ENCODE data around the gene LSM14A. TPM values are rescaled to one million over a fixed set of nuclear protein-coding genes. Genes with fewer than 3 reads are reported as not detected.

The LSM14A gene
- total and polyA plus RNA-seq, 9 of the 15 experiments (the other 6 are each of a cell fraction or from before 2014, with no cell fraction given) = 19.5 to 150 (median 95.1) TPM

DNA sequence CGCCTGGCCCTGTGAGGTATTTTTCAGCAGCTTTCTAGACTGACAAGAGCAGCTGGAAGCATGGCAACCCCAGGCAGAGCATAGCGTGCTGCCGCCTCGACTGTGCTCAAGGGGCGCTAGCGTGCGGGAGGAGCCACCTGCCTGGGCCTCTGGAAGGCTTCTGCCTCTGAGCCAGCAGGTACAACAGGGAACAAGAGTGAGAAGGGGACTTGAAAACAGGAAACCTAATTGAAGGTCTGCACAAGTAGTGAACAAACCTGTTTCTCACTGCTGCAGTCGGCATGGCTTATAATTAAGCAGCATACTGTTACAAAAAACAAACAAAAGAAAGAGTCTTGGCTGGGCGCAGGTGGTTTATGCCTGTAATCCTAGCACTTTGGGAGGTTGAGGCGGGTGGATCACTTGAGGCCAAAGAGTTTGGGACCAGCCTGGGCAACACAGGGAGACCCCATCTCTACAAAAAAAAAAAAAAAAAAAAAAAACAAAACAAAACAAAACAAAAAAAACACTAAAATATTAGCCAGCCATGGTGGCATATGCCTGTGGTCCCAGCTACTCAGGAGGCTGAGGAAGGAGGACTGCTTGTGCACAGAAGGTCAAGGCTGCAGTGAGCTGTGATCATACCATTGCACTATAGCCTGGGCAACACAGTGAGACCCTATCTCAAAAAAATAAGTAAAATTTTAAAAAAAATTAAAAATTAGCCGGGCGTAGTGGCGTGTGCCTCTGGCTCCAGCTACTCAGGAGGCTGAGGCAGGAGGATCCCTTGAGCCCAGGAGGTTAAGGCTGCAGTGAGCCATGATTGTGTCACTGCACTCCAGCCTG lies 69.4 kb downstream of the LSM14A start (continued):
- TF ChIP-seq, protein P1, sequence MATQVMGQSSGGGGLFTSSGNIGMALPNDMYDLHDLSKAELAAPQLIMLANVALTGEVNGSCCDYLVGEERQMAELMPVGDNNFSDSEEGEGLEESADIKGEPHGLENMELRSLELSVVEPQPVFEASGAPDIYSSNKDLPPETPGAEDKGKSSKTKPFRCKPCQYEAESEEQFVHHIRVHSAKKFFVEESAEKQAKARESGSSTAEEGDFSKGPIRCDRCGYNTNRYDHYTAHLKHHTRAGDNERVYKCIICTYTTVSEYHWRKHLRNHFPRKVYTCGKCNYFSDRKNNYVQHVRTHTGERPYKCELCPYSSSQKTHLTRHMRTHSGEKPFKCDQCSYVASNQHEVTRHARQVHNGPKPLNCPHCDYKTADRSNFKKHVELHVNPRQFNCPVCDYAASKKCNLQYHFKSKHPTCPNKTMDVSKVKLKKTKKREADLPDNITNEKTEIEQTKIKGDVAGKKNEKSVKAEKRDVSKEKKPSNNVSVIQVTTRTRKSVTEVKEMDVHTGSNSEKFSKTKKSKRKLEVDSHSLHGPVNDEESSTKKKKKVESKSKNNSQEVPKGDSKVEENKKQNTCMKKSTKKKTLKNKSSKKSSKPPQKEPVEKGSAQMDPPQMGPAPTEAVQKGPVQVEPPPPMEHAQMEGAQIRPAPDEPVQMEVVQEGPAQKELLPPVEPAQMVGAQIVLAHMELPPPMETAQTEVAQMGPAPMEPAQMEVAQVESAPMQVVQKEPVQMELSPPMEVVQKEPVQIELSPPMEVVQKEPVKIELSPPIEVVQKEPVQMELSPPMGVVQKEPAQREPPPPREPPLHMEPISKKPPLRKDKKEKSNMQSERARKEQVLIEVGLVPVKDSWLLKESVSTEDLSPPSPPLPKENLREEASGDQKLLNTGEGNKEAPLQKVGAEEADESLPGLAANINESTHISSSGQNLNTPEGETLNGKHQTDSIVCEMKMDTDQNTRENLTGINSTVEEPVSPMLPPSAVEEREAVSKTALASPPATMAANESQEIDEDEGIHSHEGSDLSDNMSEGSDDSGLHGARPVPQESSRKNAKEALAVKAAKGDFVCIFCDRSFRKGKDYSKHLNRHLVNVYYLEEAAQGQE (IDR thresholded peaks at IDR 0.05; ENCODE audit: borderline replicate concordance) = peak; percentile 20; the same call in 1 of the 2 replicates
- TF ChIP-seq, protein P1 (CRISPR knock-in tag; IDR thresholded peaks at IDR 0.05; ENCODE audit: low read depth) = no peak
- TF ChIP-seq YBX1 (IDR thresholded peaks at IDR 0.05) (no peak), ZNF121 (CRISPR knock-in tag; conservative IDR thresholded peaks at IDR 0.05) (peak; percentile 74), ZBTB1 (CRISPR knock-in tag; IDR thresholded peaks at IDR 0.05; ENCODE audit: borderline replicate concordance, low read depth) (no peak), RAD21 (CRISPR knock-in tag; conservative IDR thresholded peaks at IDR 0.05 in 1 of 2, IDR thresholded peaks at IDR 0.05 in 1 of 2) (peak in 1 of 2 experiments; percentile 53; a peak in 2 of 4 replicates), SMC3 (conservative IDR thresholded peaks at IDR 0.05; ENCODE audit: insufficient read depth, low read depth, low read length) (peak; percentile 36; the same call in 1 of the 2 replicates), MAFG (tag; conservative IDR thresholded peaks at IDR 0.05) (no peak), JUNB (CRISPR knock-in tag; conservative IDR thresholded peaks at IDR 0.05) (no peak)
- TF ChIP-seq, protein P2, sequence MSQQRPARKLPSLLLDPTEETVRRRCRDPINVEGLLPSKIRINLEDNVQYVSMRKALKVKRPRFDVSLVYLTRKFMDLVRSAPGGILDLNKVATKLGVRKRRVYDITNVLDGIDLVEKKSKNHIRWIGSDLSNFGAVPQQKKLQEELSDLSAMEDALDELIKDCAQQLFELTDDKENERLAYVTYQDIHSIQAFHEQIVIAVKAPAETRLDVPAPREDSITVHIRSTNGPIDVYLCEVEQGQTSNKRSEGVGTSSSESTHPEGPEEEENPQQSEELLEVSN (IDR thresholded peaks at IDR 0.05; ENCODE audit: borderline replicate concordance in 1 of 2, extremely low read depth in 1 of 2, insufficient read depth in 1 of 2, insufficient read length in 1 of 2, low read depth in 1 of 2, low read length in 1 of 2, poor library complexity in 1 of 2, severe bottlenecking in 1 of 2) = peak in 1 of 2 experiments; percentile 39
- TF ChIP-seq, protein P3, sequence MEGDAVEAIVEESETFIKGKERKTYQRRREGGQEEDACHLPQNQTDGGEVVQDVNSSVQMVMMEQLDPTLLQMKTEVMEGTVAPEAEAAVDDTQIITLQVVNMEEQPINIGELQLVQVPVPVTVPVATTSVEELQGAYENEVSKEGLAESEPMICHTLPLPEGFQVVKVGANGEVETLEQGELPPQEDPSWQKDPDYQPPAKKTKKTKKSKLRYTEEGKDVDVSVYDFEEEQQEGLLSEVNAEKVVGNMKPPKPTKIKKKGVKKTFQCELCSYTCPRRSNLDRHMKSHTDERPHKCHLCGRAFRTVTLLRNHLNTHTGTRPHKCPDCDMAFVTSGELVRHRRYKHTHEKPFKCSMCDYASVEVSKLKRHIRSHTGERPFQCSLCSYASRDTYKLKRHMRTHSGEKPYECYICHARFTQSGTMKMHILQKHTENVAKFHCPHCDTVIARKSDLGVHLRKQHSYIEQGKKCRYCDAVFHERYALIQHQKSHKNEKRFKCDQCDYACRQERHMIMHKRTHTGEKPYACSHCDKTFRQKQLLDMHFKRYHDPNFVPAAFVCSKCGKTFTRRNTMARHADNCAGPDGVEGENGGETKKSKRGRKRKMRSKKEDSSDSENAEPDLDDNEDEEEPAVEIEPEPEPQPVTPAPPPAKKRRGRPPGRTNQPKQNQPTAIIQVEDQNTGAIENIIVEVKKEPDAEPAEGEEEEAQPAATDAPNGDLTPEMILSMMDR (IDR thresholded peaks at IDR 0.05 in 2 of 3, conservative IDR thresholded peaks at IDR 0.05 in 1 of 3; ENCODE audit: insufficient read depth in 2 of 3, low read depth in 1 of 3, low read length in 3 of 3) = peak; percentile 66 to 82 (median 74)
- TF ChIP-seq, protein P4, sequence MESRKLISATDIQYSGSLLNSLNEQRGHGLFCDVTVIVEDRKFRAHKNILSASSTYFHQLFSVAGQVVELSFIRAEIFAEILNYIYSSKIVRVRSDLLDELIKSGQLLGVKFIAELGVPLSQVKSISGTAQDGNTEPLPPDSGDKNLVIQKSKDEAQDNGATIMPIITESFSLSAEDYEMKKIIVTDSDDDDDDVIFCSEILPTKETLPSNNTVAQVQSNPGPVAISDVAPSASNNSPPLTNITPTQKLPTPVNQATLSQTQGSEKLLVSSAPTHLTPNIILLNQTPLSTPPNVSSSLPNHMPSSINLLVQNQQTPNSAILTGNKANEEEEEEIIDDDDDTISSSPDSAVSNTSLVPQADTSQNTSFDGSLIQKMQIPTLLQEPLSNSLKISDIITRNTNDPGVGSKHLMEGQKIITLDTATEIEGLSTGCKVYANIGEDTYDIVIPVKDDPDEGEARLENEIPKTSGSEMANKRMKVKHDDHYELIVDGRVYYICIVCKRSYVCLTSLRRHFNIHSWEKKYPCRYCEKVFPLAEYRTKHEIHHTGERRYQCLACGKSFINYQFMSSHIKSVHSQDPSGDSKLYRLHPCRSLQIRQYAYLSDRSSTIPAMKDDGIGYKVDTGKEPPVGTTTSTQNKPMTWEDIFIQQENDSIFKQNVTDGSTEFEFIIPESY (CRISPR knock-in tag; IDR thresholded peaks at IDR 0.05) = peak; percentile 84

All from K562 (cell line).